ENCODE results near the gene MEDAG. TPM values are rescaled to one million over a fixed set of nuclear protein-coding genes. Genes with fewer than 3 reads are reported as not detected.

The MEDAG gene
- total RNA-seq, 1 donor from 2014 or later: 7.2 TPM

GRCh38 chr13:30865123-30866049, 40.7 kb upstream of the MEDAG start:
- peak; percentile 90 for ATAC-seq
- Histone ChIP-seq H3K27me3 (ENCODE audit: low read depth) (no peaks in the 10 kb centered on the region), H3K27ac (peak overlapping the region; percentile 62), H3K9me3 (no peaks in the 10 kb centered on the region), H3K36me3 (no peaks in the 10 kb centered on the region), H3K4me3 (no peak overlapping the region), H3K4me1 (peaks cover 28% of the 10 kb centered on the region)
- intact Hi-C loops (cut with DNase I): no loop called here
- TF ChIP-seq CTCF (IDR thresholded peaks at IDR 0.05): peak; percentile 89
- peak; percentile 81 for DNase-seq

GRCh38 chr13:30866677-30867076, 39.4 kb upstream of the MEDAG start:
- Histone ChIP-seq H3K36me3 (no peaks in the 10 kb centered on the region), H3K4me1 (peaks cover 28% of the 10 kb centered on the region)
- intact Hi-C loops (cut with DNase I): no loop called here

GRCh38 chr13:30867089-30867669, 38.9 kb upstream of the MEDAG start:
- Histone ChIP-seq H3K36me3 (no peaks in the 10 kb centered on the region), H3K4me3 (no peak overlapping the region), H3K27me3 (ENCODE audit: low read depth) (no peaks in the 10 kb centered on the region), H3K4me1 (peaks cover 28% of the 10 kb centered on the region), H3K9me3 (no peaks in the 10 kb centered on the region), H3K27ac (no peak overlapping the region)
- no peak for ATAC-seq
- intact Hi-C loops (cut with DNase I): no loop called here
- no peak for TF ChIP-seq CTCF (IDR thresholded peaks at IDR 0.05)
- DNase-seq: no peak

More at GRCh38 chr13:30866677-30867076, 39.4 kb upstream of the MEDAG start:
- DNase-seq (no peak), ATAC-seq (no peak)
- TF ChIP-seq CTCF (IDR thresholded peaks at IDR 0.05): no peak
- no peaks in the 10 kb centered on the region for H3K27me3 ChIP-seq (ENCODE audit: low read depth)
- H3K9me3 ChIP-seq: no peaks in the 10 kb centered on the region
- no peak overlapping the region for H3K4me3 ChIP-seq
- H3K27ac ChIP-seq: no peak overlapping the region

GRCh38 chr13:30868799-30869470, 37.1 kb upstream of the MEDAG start:
- Histone ChIP-seq H3K27ac (peak overlapping the region; percentile 29), H3K9me3 (no peaks in the 10 kb centered on the region), H3K36me3 (no peaks in the 10 kb centered on the region), H3K4me1 (peaks cover 34% of the 10 kb centered on the region), H3K4me3 (no peak overlapping the region), H3K27me3 (ENCODE audit: low read depth) (no peaks in the 10 kb centered on the region)
- ATAC-seq (no peak), DNase-seq (no peak)
- intact Hi-C loops (cut with DNase I): no loop called here
- no peak for TF ChIP-seq CTCF (IDR thresholded peaks at IDR 0.05)

- Histone ChIP-seq H3K27me3 (ENCODE audit: low read depth) (no peaks in the 10 kb centered on the region), H3K4me3 (no peak overlapping the region), H3K9me3 (no peaks in the 10 kb centered on the region), H3K4me1 (peaks cover 30% of the 10 kb centered on the region), H3K27ac (peak overlapping the region; percentile 29), H3K36me3 (no peaks in the 10 kb centered on the region)
- intact Hi-C loops (cut with DNase I): no loop called here
- DNase-seq (no peak), ATAC-seq (peak in 1 of 2 donors; percentile 11)
- TF ChIP-seq CTCF (IDR thresholded peaks at IDR 0.05): no peak
These were observed 36.6 kb upstream of the MEDAG start for GRCh38 chr13:30869491-30869890.
